NCI-H446 treated with DMSO at 0.1 percent for 48 hours (cell line): ENCODE data around the gene WDFY2.
"Not testable (repeated sequence)": the region's sequence is repeated elsewhere in the genome, so short reads cannot be mapped to it uniquely, and the experiment has no call there.

Experiments
- DNase-seq: peaks from one replicate; lab custom pipeline; 2025; lab: John Stamatoyannopoulos, UW

Gene WDFY2, protein sequence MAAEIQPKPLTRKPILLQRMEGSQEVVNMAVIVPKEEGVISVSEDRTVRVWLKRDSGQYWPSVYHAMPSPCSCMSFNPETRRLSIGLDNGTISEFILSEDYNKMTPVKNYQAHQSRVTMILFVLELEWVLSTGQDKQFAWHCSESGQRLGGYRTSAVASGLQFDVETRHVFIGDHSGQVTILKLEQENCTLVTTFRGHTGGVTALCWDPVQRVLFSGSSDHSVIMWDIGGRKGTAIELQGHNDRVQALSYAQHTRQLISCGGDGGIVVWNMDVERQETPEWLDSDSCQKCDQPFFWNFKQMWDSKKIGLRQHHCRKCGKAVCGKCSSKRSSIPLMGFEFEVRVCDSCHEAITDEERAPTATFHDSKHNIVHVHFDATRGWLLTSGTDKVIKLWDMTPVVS

DNA sequence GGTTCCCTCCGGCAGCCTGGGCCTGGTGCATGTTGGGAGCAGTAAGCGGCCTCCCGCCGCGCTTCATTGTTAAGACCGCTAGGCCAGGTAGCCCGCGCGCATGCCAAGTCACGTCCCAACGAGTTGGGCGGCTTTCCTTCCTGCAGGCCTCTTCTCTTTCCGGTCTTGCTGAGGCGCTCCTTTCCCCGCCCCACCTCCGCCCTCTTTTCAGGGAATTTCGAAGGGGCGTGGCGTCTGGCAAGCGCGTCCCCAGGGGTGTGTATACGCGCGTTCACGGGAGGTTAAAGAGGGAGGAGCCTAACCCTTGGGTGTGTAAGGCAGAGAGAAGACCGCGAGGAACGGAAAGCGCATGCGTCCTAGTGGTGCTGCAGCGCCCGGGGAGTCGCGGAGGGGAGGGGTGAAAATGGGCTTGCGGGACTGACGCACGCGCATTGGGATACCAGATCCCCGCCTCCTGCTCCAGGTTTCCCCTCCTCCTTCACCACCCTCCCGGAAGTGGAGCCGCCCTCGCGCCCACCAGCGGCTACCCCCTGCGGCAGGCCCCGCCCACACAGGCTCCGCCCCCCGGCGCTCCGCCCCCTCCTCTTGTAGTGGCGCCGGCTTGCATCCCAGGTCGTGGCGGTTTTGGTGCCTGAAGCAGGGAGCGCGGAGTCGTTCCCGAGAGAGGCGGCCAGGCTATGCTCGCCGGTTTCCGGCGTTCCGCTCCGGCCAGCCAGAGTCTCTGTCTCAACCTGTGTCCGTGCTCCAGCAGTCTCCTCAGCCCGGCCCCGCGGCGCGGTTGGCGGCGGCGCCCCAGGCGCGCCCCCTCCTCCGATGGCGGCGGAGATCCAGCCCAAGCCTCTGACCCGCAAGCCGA, at the start of gene WDFY2:
TSS of gene WDFY2 (plus strand) at position 588 of the 856 bp plus-strand sequence. CDS start at position 814, 226 bp downstream.
- DNase-seq, result peak; percentile 99

- no peak for DNase-seq
Observed at GRCh38 chr13:51538591-51539179, 45.6 kb upstream of the WDFY2 start.

DNA sequence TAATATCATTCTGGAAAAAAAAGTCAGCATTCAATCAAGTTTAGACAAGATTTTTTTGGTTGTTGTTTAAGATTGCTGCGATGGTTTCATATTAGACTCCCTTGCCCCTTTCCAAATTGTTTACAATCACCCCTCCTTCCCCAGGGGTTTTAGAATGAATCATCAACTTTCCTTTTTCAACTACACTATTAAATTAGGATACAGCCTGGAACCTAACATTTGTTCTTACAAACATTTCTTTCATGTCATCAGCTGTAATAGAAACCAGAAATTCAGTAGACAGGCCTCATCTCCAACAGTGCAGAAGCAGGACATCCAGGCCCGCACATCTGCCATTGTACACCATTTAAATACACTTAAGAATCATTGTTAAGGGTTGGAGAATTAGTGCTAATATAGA, 44.4 kb upstream of the WDFY2 start:
- DNase-seq, result no peak

DNA sequence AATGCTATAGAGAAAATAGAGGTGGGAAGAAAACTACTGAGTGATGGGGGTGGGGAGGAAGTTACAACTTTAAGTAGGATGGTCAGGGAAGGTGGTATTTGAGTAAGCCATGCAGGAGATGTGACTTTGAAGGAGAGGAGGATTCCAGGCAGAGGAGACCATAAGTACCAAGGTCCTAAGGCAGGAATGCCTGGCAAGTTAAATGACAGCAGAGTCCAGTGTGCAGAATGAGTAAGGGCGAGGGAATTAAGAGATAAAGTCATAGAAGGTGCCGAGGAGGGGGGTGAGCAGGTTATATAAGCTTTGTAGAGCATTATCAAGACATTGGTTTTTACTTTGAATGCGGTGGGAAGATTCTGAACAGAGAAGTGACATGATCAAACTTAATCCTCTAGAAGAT, 43.2 kb upstream of the WDFY2 start:
- DNase-seq, result no peak

- DNase-seq, result no peak
Observed at GRCh38 chr13:51541809-51542258, 42.4 kb upstream of the WDFY2 start.

DNA sequence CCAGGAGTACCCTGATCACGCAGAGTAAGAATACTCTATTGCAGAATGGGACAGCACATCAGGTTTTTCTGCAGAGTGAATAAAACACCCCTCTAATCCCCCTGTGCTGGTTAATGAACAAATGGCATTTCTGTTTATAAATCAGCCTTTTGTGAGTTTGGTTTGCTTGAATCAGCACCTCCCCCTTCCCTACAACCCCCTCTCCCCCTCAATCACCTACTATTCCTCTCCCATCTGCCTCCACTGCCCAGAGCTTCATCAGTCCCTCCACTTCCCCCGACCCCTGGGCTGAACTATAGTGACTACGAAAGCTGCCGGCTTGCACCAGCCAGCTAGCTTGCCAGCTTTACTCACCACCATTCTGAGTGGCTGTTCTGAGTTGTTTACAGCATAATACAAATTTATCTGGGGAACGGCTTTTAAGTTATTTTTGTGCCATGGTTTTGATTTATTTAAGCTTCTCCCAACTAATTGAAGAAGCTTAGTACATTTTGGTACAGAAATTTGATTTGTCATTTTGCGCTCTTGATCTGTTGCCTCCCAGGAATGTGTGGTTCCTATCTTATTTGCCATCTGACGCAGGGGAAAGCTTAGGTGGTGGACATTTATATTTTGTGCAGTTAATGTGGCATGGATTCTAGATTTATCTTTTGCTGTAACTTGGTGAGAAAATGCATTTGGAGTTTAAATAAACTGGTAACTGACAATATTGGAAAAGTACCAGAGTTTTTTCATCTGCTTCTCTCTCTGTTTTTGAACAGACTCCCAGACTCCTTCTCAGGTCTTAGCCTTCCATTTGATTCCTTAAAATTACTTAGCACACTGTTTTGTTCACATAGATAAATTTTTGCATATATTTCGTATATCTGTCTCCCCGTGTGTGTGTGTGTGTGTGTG, 41.7 kb upstream of the WDFY2 start:
- no peak for DNase-seq

DNA sequence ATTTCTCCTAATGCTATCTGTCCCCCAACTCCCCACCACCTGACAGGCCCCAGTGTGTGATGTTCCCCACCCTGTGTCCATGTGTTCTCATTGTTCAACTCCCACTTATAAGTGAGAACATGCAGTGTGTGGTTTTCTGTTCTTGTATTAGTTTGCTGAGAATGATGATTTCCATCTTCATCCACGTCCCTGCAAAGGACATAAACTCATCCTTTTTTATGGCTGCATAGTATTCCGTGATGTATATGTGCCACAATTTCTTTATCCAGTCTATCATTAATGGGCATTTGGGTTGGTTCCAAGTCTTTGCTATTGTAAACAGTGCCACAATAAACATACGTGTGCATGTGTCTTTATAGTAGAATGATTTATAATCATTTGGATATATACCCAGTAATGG, 38.8 kb upstream of the WDFY2 start:
- DNase-seq, result not testable (repeated sequence)

- no peak for DNase-seq
Observed at GRCh38 chr13:51547425-51548176, 36.7 kb upstream of the WDFY2 start.

DNA sequence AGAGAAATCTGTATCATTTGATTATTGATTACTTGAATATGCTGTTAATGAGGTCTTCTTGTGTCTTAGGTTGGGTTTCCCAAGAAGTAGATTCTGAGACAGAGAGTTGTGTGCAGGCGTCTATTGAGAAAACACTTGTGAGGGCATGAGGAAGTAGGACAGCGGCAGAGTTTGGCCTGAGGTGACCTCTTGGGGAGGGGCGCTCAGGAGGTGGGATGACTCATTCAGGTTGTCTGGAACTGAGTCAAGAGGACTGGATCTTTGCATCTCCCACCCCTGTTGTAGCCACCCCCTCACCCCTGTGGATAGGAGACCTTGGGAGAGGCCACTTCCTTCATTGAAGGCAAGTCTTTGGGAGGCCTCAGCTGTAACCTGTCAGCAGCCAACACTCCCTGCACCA, 35.2 kb upstream of the WDFY2 start:
- no peak for DNase-seq

GRCh38 chr13:51549593-51549992, 34.7 kb upstream of the WDFY2 start:
- DNase-seq, result no peak

GRCh38 chr13:51550151-51550550, 34.1 kb upstream of the WDFY2 start:
- no peak for DNase-seq

DNA sequence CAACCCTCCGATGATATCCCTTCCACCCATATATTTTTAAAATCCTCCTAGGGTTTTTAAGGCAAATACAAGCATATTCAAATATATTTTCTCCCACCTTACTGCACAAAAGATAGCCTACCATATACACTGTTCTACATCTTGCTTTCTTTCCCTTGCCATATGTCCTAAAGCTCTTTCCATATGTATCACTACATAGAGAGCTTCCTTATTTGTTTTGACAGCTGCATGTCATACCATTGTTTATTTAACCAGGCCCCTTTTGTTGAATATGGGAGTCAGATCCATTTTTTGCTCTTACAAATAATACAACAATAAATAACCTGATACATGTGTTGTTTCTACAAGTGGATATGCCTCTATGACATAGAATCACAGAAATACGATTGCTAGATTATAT, 32.8 kb upstream of the WDFY2 start:
- no peak for DNase-seq

- DNase-seq, result no peak
Observed at GRCh38 chr13:51552027-51552426, 32.2 kb upstream of the WDFY2 start.

GRCh38 chr13:51553531-51553930, 30.7 kb upstream of the WDFY2 start:
- DNase-seq, result no peak

GRCh38 chr13:51556740-51557139, 27.5 kb upstream of the WDFY2 start:
- DNase-seq, result no peak

GRCh38 chr13:51557438-51557837, 26.8 kb upstream of the WDFY2 start:
- DNase-seq, result no peak

GRCh38 chr13:51557875-51558612, 26.2 kb upstream of the WDFY2 start:
- no peak for DNase-seq

DNA sequence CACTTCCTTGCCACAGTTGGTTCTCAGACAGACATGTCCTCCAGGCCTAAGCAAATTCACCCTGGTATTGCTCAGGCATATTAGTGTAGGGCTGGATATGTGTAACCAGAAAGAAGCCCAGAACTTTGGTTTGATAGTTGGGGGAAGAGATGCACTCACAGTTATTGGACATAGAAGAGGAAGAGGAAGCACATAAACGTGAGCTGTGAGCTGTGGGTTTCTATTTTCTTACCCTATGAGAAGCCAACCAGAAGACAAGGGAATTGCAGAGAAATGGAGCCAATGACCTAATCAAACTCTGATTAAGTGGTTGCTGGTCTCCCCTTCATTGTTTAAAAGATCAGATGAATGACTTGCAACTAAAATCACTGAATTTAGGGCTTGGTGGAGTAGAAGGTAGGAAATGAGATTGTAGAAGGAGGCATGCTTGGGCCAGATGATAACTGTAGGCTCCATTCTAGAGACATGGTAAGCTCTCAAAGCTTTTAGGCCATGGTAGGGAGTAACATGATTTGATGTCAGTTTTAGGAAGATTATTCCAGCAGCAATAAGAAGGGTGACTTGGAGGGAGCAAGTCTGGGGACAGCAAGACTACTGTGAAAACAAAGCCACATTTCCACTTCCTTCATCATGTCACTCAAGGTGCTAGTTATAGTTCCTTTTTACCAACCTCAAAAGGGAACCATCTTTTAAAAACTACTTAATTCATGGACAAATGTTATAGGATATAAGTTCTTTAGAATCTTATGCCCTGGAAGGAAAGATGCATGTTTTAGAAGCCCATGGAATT, 24.1 kb upstream of the WDFY2 start:
- DNase-seq, result no peak

GRCh38 chr13:51562011-51562671, 22.1 kb upstream of the WDFY2 start:
- no peak for DNase-seq
